ENCODE measurements around the gene ADGRD1.

The ADGRD1 gene

DNA sequence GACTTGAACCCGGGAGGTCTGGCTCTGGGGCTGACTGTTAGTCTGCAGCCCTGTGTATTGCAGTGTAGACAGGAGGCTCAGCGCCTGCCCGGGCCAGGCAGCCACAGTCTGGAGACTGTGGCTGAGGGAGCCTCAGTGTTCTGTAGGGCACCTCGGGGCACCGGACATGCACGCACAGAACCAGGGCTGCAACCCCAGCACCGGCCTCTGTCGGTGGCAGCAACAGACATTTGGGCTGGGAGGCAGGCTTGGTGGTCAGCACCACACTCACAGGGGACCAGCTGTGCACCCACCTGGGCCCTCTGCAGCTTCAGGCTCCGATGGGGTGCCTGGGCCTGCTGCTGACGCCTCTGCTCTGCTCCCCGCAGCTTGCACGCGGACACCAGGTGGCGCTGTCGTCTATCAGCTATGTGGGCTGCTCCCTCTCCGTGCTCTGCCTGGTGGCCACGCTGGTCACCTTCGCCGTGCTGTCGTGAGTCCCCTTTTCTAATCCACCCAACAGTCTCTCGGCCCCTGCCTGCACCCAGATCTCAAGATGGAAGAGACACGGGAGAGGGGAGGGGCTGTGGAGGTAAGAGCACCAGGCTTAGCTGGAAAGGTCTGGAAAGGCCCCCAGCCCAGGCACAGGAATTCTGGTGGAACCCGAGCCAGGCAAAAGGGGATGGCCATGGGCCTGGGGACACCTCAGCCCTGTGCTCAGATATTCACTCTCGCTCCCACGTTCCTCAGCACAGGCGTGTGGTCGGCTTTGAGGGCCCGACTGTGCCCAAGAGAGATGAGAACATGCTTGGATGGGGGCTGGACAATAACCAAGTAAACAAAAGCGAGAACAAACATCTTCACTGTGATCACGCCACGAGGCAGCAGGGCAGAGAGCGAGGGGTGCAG is 151.0 kb downstream of the ADGRD1 start:
- TF ChIP-seq POLR2A (IDR thresholded peaks at IDR 0.05; ENCODE audit: low read depth, low read length) (no peak), POLR2AphosphoS5 (IDR thresholded peaks at IDR 0.05; ENCODE audit: low read depth, low read length) (no peak), POU2F2 (IDR thresholded peaks at IDR 0.05; ENCODE audit: low read depth, low read length) (no peak), TAF1 (IDR thresholded peaks at IDR 0.05; ENCODE audit: low read depth, low read length) (no peak), PAX5 (IDR thresholded peaks at IDR 0.05; ENCODE audit: insufficient read depth, low read length, severe bottlenecking) (no peak), SPI1 (IDR thresholded peaks at IDR 0.05; ENCODE audit: low read depth, low read length) (no peak)
- peak; percentile 95 for FAIRE-seq

DNA sequence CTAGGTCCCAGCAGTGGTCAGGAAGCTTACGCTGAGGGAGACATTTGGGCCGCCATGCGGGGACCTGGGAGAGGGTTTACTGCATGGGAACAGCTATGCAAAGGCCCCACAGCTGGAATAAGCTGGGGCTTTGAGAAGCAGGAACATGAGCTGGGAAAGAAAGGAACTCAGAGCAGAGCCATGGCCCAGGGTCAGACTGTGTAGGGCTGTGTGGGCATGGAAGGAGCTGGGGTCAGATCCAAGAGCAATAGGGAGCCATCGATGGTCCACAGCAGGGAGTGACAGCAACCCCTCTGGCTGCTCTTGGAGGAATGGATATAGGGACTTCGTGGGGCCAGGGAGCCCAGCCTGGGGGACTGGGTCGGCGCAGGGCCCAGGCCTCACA is 151.6 kb downstream of the ADGRD1 start:
- no peak for FAIRE-seq
- no peak for TF ChIP-seq TAF1 (IDR thresholded peaks at IDR 0.05; ENCODE audit: low read depth, low read length)
- TF ChIP-seq POLR2AphosphoS5 (IDR thresholded peaks at IDR 0.05; ENCODE audit: low read depth, low read length): no peak
- TF ChIP-seq SPI1 (IDR thresholded peaks at IDR 0.05; ENCODE audit: low read depth, low read length): no peak
- TF ChIP-seq POU2F2 (IDR thresholded peaks at IDR 0.05; ENCODE audit: low read depth, low read length): no peak
- no peak for TF ChIP-seq PAX5 (IDR thresholded peaks at IDR 0.05; ENCODE audit: insufficient read depth, low read length, severe bottlenecking)
- TF ChIP-seq POLR2A (IDR thresholded peaks at IDR 0.05; ENCODE audit: low read depth, low read length): no peak
- DNase-seq (ENCODE audit: insufficient read length, low spot score): no peak

More for the DNA sequence above, 151.0 kb downstream of the ADGRD1 start:
- DNase-seq (ENCODE audit: insufficient read length, low spot score): peak; percentile 66

DNA sequence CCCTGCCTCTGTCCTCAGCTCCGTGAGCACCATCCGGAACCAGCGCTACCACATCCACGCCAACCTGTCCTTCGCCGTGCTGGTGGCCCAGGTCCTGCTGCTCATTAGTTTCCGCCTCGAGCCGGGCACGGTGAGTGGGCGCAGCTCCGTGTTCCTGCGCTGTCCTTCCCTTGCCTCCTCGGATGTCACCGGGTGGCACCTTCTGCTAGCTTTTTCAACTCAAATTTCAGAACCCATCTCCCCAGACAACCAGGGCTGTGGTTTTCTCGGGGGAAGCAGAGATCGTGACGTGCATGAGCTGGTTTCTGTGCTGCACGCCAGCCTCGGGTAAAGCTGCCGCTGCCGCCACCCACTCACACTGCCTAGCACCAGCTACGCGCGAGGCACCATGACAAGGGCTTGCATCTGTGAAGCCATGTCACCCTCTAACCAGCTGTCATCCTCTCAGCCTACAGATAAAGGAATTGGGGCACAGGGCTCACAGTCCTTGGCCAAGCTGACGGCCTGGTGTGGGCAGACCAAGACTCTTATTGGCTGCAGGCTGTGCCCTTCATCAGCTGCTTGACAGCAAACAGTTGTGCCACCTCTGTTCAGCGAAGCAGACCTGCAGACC is 152.1 kb downstream of the ADGRD1 start:
- TF ChIP-seq TAF1 (IDR thresholded peaks at IDR 0.05; ENCODE audit: low read depth, low read length) (no peak), PAX5 (IDR thresholded peaks at IDR 0.05; ENCODE audit: insufficient read depth, low read length, severe bottlenecking) (no peak)
- no peak for DNase-seq (ENCODE audit: insufficient read length, low spot score)
- peak; percentile 95 for FAIRE-seq

DNA sequence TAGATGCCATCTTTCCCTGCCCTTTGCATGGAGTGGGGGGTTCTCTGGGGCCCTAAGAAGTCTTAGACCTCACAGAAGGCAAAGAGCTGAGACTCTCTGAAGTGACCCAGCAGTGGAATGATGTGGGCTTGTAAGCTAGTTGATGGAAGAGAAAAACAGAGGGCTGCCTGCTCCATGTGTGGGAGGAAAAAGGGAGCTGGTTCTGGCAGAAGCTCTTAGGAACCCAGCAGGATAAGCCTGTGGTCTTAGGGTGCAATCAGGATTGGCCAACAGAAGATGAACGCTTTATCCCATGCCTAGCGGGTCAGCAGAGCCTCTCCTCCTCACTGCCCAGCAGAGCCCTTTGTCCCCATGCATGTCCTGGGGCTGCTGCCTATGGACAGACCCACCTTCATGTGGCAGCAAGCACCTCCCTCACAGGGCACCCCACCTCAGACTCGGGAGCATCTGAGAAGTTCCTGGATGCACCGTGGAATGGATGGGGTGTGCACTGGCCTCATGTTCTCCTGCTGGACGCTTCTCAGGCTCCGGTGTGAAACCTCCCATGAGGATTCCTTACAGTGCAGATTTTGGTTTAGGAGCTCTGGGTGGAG is 152.7 kb downstream of the ADGRD1 start:
- no peak for TF ChIP-seq PAX5 (IDR thresholded peaks at IDR 0.05; ENCODE audit: insufficient read depth, low read length, severe bottlenecking)
- FAIRE-seq (no peak), DNase-seq (ENCODE audit: insufficient read length, low spot score) (no peak)

DNA sequence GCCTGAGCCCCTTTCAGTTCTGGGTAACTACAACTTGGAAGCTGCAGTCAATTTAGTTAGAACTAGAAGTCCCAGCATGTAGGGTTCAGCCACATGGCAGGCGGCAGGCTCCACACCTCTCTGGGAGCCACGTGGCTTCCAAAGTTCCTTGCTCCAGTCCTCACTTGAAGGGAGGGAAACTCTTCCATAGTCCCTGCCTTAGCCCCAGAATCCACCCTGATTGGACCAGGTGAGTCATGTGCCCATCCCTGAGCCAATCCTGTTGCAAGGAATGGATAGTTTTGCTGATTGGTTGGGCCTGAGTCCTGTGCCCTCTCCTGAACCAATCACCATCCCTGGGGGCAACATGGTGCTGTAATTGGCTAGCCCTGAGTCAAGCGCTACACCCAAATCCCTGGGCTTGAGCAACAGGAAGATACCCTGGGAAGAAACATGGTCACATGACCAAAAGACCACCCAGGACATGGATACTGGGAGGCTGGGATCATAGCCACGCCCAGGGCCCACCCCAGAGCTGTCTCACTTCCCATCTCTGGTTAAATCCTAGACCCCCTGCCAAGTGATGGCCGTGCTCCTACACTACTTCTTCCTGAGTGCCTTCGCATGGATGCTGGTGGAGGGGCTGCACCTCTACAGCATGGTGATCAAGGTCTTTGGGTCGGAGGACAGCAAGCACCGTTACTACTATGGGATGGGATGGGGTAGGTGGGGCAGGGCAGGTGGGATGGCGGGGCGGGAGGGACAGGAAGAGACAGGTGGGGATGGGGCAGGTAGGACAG is 154.7 kb downstream of the ADGRD1 start:
- DNase-seq (ENCODE audit: insufficient read length, low spot score) (no peak), FAIRE-seq (no peak)
- TF ChIP-seq TAF1 (IDR thresholded peaks at IDR 0.05; ENCODE audit: low read depth, low read length) (no peak), POLR2A (IDR thresholded peaks at IDR 0.05; ENCODE audit: low read depth, low read length) (no peak), POLR2AphosphoS5 (IDR thresholded peaks at IDR 0.05; ENCODE audit: low read depth, low read length) (no peak), SPI1 (IDR thresholded peaks at IDR 0.05; ENCODE audit: low read depth, low read length) (no peak), PAX5 (IDR thresholded peaks at IDR 0.05; ENCODE audit: insufficient read depth, low read length, severe bottlenecking) (no peak), POU2F2 (IDR thresholded peaks at IDR 0.05; ENCODE audit: low read depth, low read length) (no peak)

DNA sequence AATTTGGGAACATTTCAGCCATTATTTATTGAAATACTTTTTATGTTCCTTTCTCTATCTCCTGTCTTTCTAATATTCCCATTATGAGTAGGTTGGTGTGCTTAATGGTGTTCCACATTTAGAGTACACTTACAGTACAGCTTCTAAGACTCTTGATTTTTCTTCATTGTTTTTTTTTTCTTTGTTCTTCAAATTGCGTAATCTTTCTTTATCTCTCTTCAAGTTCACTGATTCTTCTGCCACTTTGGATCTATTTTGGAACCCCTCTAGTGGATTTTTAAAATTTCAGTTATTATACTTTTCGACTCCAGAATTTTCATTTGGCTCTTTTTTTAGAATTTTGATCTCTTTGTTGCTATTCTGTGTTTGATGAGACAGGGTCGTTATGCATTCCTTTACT is 157.7 kb downstream of the ADGRD1 start:
- no peak for TF ChIP-seq SPI1 (IDR thresholded peaks at IDR 0.05; ENCODE audit: low read depth, low read length)
- TF ChIP-seq PAX5 (IDR thresholded peaks at IDR 0.05; ENCODE audit: insufficient read depth, low read length, severe bottlenecking): no peak
- TF ChIP-seq POLR2A (IDR thresholded peaks at IDR 0.05; ENCODE audit: low read depth, low read length): no peak
- no peak for TF ChIP-seq POU2F2 (IDR thresholded peaks at IDR 0.05; ENCODE audit: low read depth, low read length)
- TF ChIP-seq TAF1 (IDR thresholded peaks at IDR 0.05; ENCODE audit: low read depth, low read length): no peak
- no peak for DNase-seq (ENCODE audit: insufficient read length, low spot score)
- FAIRE-seq: no peak

DNA sequence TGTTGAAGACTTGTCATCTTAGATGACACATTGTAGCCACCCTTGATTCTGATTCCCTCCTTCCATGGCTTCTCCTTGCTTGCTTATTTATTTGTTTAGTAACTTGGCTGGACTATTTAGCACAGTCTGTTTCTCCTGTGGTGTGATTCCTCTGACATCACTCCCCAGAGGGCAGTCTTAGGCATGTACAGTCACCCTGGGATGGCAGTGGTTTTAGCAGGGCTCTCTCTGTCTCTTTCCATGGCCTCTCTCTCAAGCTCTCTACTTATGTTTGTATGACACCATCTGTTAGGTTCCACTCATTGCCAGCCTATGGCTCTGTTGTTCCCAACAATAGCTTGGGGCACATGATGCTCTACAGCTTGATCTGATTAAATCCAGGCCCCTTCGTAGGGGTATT is 158.3 kb downstream of the ADGRD1 start:
- DNase-seq (ENCODE audit: insufficient read length, low spot score): no peak
- no peak for FAIRE-seq

DNA sequence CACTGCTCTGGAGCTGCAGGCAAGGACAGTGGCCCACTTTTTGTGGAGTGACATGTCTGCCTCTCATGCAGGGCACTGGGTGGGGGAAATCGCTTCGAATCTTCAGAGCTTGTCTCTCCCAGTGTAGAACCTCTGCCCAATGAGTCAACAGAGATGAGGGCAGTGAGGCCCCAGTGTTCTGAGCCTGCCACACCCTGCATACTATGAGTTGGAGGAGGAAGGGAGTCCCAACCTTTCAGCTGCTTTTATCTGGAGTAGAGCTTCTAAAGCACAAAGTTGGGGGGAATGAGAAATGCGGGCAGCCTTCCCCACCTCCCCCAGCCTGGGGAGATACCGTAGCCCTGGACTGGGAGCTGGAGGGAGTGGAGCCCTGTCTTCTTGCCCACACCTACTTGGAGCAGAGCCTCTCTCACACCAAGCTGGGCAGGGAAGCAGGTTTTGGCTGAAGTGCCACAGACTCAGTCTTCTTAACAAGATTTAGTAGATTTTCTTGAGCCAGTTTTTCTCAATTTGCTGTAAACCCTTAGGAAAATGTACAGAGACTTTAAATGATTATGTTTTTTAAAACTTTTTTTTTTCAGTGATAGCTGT is 159.1 kb downstream of the ADGRD1 start:
- DNase-seq (ENCODE audit: insufficient read length, low spot score) (no peak), FAIRE-seq (no peak)
- TF ChIP-seq TAF1 (IDR thresholded peaks at IDR 0.05; ENCODE audit: low read depth, low read length): no peak
- TF ChIP-seq POLR2A (IDR thresholded peaks at IDR 0.05; ENCODE audit: low read depth, low read length): no peak
- no peak for TF ChIP-seq POU2F2 (IDR thresholded peaks at IDR 0.05; ENCODE audit: low read depth, low read length)
- TF ChIP-seq SPI1 (IDR thresholded peaks at IDR 0.05; ENCODE audit: low read depth, low read length): no peak
- no peak for TF ChIP-seq POLR2AphosphoS5 (IDR thresholded peaks at IDR 0.05; ENCODE audit: low read depth, low read length)
- no peak for TF ChIP-seq PAX5 (IDR thresholded peaks at IDR 0.05; ENCODE audit: insufficient read depth, low read length, severe bottlenecking)

More for the DNA sequence above, 158.3 kb downstream of the ADGRD1 start:
- no peak for TF ChIP-seq PAX5 (IDR thresholded peaks at IDR 0.05; ENCODE audit: insufficient read depth, low read length, severe bottlenecking)
- TF ChIP-seq TAF1 (IDR thresholded peaks at IDR 0.05; ENCODE audit: low read depth, low read length): no peak
- TF ChIP-seq POLR2A (IDR thresholded peaks at IDR 0.05; ENCODE audit: low read depth, low read length): no peak
- no peak for TF ChIP-seq POU2F2 (IDR thresholded peaks at IDR 0.05; ENCODE audit: low read depth, low read length)
- no peak for TF ChIP-seq SPI1 (IDR thresholded peaks at IDR 0.05; ENCODE audit: low read depth, low read length)
- TF ChIP-seq POLR2AphosphoS5 (IDR thresholded peaks at IDR 0.05; ENCODE audit: low read depth, low read length): no peak
